HG02885 (cell line): ENCODE measurements around the gene CEP41.
A peak's percentile ranks its signal among the peaks of the same experiment; 100 is the strongest.

Experiments
- ATAC-seq: cut with Tn5 transposase; IDR thresholded peaks from one replicate; pipeline ENCODE4 v1.9.1; 2021; ENCODE audit warnings: mild to moderate bottlenecking; ENCODE audit not compliant: unreplicated experiment, poor library complexity

Gene CEP41

DNA sequence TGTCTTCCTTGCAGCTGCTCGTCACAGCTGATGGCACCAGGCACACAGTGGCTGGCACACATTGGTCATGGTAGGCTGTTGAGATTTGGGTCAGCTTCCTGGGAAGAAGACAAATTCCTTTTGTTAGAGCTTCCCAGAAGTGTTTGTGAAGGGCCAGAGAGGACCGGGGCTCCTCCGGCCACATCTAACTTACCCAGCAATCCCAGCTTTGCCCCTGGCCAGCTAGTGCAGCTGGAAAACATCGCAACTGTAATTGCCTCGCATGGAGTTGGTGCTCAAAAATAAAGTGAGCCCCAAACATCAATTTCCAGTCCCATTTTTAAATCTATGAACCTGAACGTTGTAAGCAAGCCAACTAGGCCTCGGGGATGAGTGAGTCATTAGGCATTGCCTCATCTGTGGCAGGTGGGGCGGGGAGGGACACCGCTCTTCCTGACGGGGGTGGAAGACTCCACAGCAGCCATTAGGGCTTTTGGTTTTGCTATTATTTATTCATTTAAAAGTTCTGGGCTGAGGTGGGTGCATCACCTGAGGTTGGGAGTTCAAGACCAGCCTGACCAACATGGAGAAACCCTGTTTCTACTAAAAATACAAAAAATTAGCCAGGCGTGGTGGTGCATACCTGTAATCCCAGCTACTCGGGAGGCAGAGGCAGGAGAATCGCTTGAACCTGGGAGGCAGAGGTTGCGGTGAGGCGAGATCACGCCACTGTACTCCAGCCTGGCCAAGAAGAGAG, 83.8 kb downstream of the CEP41 start:
- ATAC-seq, result no peak

DNA sequence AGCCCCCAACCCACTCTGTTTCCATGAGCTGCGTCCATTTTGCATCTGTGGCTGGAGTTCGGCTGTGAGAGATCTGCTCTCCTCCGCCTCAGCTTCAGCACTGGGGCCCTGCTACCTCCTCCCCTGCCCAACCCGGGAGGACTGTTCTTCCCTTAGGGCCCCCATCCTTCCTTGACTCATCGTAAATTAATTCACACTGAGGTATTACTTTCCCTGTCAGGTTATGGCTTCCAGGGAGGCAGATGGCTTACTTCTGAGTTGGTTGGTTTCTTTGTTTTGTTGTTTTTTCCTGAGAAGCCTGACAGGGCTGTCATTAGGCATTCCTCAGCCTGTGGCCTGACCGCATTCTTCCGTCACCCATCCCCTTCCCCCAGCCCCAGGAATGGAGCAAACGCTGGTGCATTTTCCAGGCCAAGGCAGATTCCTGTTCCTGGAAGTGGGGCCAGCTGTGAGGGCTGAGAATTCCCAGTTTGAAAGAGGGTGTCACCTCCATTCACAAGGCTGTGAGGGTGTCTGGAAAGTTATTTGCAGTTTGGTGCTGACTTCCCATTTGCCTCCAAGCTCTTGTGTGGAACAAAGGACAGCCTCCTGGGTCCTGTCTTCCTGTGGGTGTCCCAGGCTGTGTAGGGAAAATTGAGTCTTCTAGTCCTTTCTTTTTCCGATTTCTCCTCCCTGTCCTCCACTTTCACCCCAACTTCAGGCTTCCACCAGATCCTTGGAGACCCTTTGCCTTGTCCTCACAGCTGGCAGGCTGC, 84.5 kb downstream of the CEP41 start:
- ATAC-seq, result no peak

GRCh38 chr7:130353196-130353595, 87.6 kb downstream of the CEP41 start:
- no peak for ATAC-seq

DNA sequence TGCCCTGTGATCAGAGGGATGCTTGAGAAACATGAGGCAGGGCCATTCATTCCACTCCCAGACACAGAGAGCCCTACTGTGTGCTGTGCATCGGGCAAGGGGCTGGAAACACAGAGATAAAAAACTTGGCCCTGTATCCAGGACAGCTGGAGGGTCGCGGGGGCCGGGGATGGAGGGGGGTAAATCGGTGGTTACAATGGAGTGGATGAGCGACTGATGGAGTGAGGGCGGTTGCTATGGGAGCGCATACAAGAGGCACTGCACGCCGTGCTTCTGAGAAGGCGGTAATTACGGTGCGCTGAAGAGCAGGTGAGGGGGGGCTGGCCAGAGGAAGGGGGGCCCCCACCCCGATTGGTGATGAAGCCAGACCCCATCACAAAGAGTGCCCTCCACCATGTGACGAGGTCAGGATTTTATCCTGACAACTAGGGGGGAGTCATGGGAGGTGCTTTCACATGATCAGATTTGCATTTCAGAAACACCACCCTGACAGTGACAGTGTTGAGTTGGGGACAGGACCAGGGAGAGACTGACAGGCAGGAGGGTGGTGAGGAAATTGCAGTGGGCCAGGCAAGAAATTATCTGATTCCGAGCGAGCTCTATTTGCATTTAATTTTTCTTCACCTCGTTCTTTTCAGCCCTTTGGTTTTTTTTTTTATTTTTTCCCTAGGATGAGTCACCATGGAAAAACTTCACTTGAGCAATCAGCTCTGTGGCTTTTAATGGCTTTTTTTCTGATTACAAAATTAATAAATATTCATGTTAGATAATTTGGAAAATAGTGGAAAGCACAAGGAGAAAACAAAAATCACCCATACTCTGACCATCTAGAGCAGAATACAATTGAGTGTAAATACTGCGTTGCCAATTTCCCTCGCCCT, 88.4 kb downstream of the CEP41 start:
- ATAC-seq, result no peak

- ATAC-seq, result no peak
Measured at GRCh38 chr7:130351791-130352090, 89.1 kb downstream of the CEP41 start.

- peak; percentile 59 for ATAC-seq
Measured at GRCh38 chr7:130350945-130351790, 89.6 kb downstream of the CEP41 start.

GRCh38 chr7:130349911-130350782, 90.7 kb downstream of the CEP41 start:
- ATAC-seq, result no peak

DNA sequence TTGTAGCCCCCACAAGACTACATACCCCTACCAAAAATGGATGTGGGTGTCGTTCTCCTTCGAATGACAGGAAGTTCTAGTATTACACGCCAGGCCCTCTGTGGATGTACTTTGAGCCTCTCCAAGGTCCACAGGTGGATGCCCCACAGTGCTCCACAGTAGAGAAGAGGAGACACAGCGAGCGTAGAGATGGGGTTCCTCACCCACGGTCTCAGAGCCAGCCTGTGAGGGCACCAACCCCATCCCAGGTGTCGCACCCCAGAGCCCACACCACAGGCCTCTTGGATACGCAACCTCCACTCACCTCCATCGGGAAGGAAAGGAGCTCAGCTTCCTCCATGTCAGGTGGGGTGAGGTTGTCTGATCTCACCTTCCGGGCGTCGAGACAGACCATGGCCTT, 93.9 kb downstream of the CEP41 start:
- ATAC-seq, result no peak

- no peak for ATAC-seq
Measured at GRCh38 chr7:130346177-130346905, 94.5 kb downstream of the CEP41 start.

DNA sequence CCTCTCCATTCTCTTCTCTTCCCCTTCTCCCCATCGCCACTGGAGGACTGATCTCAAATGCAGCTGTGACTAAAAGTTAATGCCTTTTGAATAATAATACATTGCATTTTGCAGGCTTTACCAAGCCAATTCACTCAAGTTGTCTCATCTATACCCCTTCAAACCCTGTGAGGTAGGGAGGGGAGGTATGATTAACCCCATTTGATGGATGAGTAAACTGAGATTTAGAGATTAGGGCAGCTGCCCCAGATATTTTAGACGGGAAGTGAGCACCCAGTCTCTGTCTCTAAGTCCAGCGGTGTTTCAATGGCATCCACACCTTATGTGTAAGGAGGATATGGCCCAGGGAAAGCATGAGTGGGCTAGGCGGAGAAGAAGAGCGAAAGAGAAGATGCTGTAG, 95.1 kb downstream of the CEP41 start:
- ATAC-seq, result no peak

DNA sequence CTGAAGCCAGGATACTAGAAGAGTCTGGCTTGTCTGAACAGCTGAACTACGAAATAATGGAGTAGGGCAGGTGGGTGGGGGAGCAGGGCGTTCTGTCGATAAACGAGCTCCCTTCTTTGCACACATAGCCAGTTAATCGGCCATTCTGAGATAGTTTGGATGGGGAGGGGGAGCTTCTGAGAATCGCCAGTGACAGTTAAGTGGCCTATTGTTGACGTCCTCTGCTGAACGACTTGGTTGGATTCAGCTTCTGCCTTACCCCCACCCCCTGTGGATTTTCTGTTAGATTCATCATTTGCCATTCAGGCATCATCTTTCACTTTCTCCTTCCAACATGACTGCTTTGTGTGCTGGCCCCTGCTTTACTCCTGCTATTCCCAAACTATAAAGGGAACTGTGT, 95.7 kb downstream of the CEP41 start:
- ATAC-seq, result no peak

- ATAC-seq, result no peak
Measured at GRCh38 chr7:130344271-130344866, 96.4 kb downstream of the CEP41 start, which contains the start of gene CPA5. Gene CPA5, plus strand, starts transcription at chr7:130344816. Its CDS starts 1,670 bp downstream, at chr7:130346486.
